ENCODE results near the gene PMAIP1.
A peak's percentile ranks its signal among the peaks of the same experiment; 100 is the strongest.
"Not testable (repeated sequence)": the region's sequence is repeated elsewhere in the genome, so short reads cannot be mapped to it uniquely, and the experiment has no call there.

PMAIP1 gene

GRCh38 chr18:59873641-59874040, 26.2 kb upstream of the PMAIP1 start:
- H3K9me3 Mint-ChIP-seq, result no peaks in the 10 kb centered on the region
- H3K27ac Mint-ChIP-seq, result no peak overlapping the region
- ATAC-seq, result no peak
- no peak overlapping the region for H3K4me3 Mint-ChIP-seq
- DNase-seq, result no peak
- no peaks in the 10 kb centered on the region for H3K36me3 Mint-ChIP-seq (ENCODE audit: low read depth)
- peaks cover 16% of the 10 kb centered on the region for H3K4me1 Mint-ChIP-seq
- peaks cover 5% of the 10 kb centered on the region for H3K27me3 Mint-ChIP-seq

GRCh38 chr18:59874166-59874565, 25.6 kb upstream of the PMAIP1 start:
- Mint-ChIP-seq H3K9me3 (no peaks in the 10 kb centered on the region), H3K36me3 (ENCODE audit: low read depth) (no peaks in the 10 kb centered on the region), H3K27ac (no peak overlapping the region), H3K27me3 (peaks cover 5% of the 10 kb centered on the region), H3K4me3 (no peak overlapping the region), H3K4me1 (peaks cover 18% of the 10 kb centered on the region)
- ATAC-seq (no peak), DNase-seq (no peak)

- Mint-ChIP-seq H3K4me3 (no peak overlapping the region), H3K9me3 (no peaks in the 10 kb centered on the region), H3K4me1 (peaks cover 18% of the 10 kb centered on the region), H3K27ac (peak overlapping the region; percentile 10), H3K27me3 (peaks cover 5% of the 10 kb centered on the region), H3K36me3 (ENCODE audit: low read depth) (no peaks in the 10 kb centered on the region)
- no peak for DNase-seq
- peak; percentile 22 for ATAC-seq
Observed at GRCh38 chr18:59876310-59876626, 23.5 kb upstream of the PMAIP1 start.

GRCh38 chr18:59877361-59877760, 22.4 kb upstream of the PMAIP1 start:
- Mint-ChIP-seq H3K27ac (no peak overlapping the region), H3K4me1 (peaks cover 28% of the 10 kb centered on the region), H3K36me3 (ENCODE audit: low read depth) (no peaks in the 10 kb centered on the region), H3K27me3 (peaks cover 5% of the 10 kb centered on the region), H3K4me3 (no peak overlapping the region), H3K9me3 (no peaks in the 10 kb centered on the region)
- DNase-seq (no peak), ATAC-seq (no peak)

- Mint-ChIP-seq H3K36me3 (ENCODE audit: low read depth) (no peaks in the 10 kb centered on the region), H3K4me1 (peaks cover 40% of the 10 kb centered on the region), H3K4me3 (no peak overlapping the region), H3K9me3 (no peaks in the 10 kb centered on the region), H3K27ac (no peak overlapping the region), H3K27me3 (peaks cover 5% of the 10 kb centered on the region)
- no peak for DNase-seq
- ATAC-seq, result peak; percentile 41
Observed at GRCh38 chr18:59878644-59879043, 21.2 kb upstream of the PMAIP1 start.

GRCh38 chr18:59881728-59882656, 17.8 kb upstream of the PMAIP1 start:
- Mint-ChIP-seq H3K9me3 (no peaks in the 10 kb centered on the region), H3K36me3 (ENCODE audit: low read depth) (no peaks in the 10 kb centered on the region), H3K4me1 (peaks cover 53% of the 10 kb centered on the region), H3K27ac (peak overlapping the region; percentile 93), H3K27me3 (no peaks in the 10 kb centered on the region), H3K4me3 (peak overlapping the region; percentile 62)
- DNase-seq, result no peak
- ATAC-seq, result peak; percentile 90

- H3K9me3 Mint-ChIP-seq, result no peaks in the 10 kb centered on the region
Observed at GRCh38 chr18:59884351-59884750, 15.4 kb upstream of the PMAIP1 start.

GRCh38 chr18:59885579-59886163, 14.1 kb upstream of the PMAIP1 start:
- no peaks in the 10 kb centered on the region for H3K9me3 Mint-ChIP-seq
- peak overlapping the region; percentile 32 for H3K4me3 Mint-ChIP-seq
- DNase-seq (no peak), ATAC-seq (peak; percentile 66)
- H3K27ac Mint-ChIP-seq, result peak overlapping the region; percentile 79
- H3K4me1 Mint-ChIP-seq, result peaks cover 49% of the 10 kb centered on the region
- H3K36me3 Mint-ChIP-seq (ENCODE audit: low read depth), result no peaks in the 10 kb centered on the region
- H3K27me3 Mint-ChIP-seq, result no peaks in the 10 kb centered on the region

More at GRCh38 chr18:59884351-59884750, 15.4 kb upstream of the PMAIP1 start:
- H3K27ac Mint-ChIP-seq, result no peak overlapping the region
- no peak overlapping the region for H3K4me3 Mint-ChIP-seq
- peaks cover 49% of the 10 kb centered on the region for H3K4me1 Mint-ChIP-seq
- DNase-seq (no peak), ATAC-seq (no peak)
- no peaks in the 10 kb centered on the region for H3K27me3 Mint-ChIP-seq
- H3K36me3 Mint-ChIP-seq (ENCODE audit: low read depth), result no peaks in the 10 kb centered on the region

GRCh38 chr18:59886399-59886798, 13.4 kb upstream of the PMAIP1 start:
- not testable (repeated sequence) for H3K27me3 Mint-ChIP-seq; H3K27ac Mint-ChIP-seq; H3K36me3 Mint-ChIP-seq (ENCODE audit: low read depth); ATAC-seq; H3K9me3 Mint-ChIP-seq; DNase-seq; H3K4me3 Mint-ChIP-seq
- peaks cover 49% of the 10 kb centered on the region for H3K4me1 Mint-ChIP-seq

- Mint-ChIP-seq H3K4me1 (peaks cover 2% of the 10 kb centered on the region), H3K27ac (no peak overlapping the region), H3K27me3 (no peaks in the 10 kb centered on the region), H3K4me3 (no peak overlapping the region), H3K36me3 (ENCODE audit: low read depth) (no peaks in the 10 kb centered on the region), H3K9me3 (no peaks in the 10 kb centered on the region)
- ATAC-seq (no peak), DNase-seq (no peak)
Observed at GRCh38 chr18:59892123-59892522, 7.7 kb upstream of the PMAIP1 start.

GRCh38 chr18:59893971-59894370, 5.8 kb upstream of the PMAIP1 start:
- peaks cover 8% of the 10 kb centered on the region for H3K4me1 Mint-ChIP-seq
- no peaks in the 10 kb centered on the region for H3K36me3 Mint-ChIP-seq (ENCODE audit: low read depth)
- H3K27ac Mint-ChIP-seq, result no peak overlapping the region
- H3K4me3 Mint-ChIP-seq, result no peak overlapping the region
- H3K27me3 Mint-ChIP-seq, result no peaks in the 10 kb centered on the region
- no peak for ATAC-seq
- no peaks in the 10 kb centered on the region for H3K9me3 Mint-ChIP-seq
- DNase-seq, result no peak

GRCh38 chr18:59897321-59897954, 2.4 kb upstream of the PMAIP1 start:
- H3K9me3 Mint-ChIP-seq, result no peaks in the 10 kb centered on the region
- peaks cover 22% of the 10 kb centered on the region for H3K36me3 Mint-ChIP-seq (ENCODE audit: low read depth)
- no peaks in the 10 kb centered on the region for H3K27me3 Mint-ChIP-seq
- H3K4me3 Mint-ChIP-seq, result no peak overlapping the region
- DNase-seq, result no peak
- no peak overlapping the region for H3K27ac Mint-ChIP-seq
- H3K4me1 Mint-ChIP-seq, result peaks cover 21% of the 10 kb centered on the region
- ATAC-seq, result no peak

GRCh38 chr18:59898093-59898492, 1.7 kb upstream of the PMAIP1 start:
- H3K27ac Mint-ChIP-seq, result no peak overlapping the region
- ATAC-seq, result no peak
- no peak overlapping the region for H3K4me3 Mint-ChIP-seq

GRCh38 chr18:59898609-59899297, 1.0 kb upstream of the PMAIP1 start:
- Mint-ChIP-seq H3K4me1 (peaks cover 30% of the 10 kb centered on the region), H3K27ac (peak overlapping the region; percentile 97), H3K36me3 (ENCODE audit: low read depth) (peaks cover 32% of the 10 kb centered on the region), H3K9me3 (no peaks in the 10 kb centered on the region), H3K4me3 (peak overlapping the region; percentile 97), H3K27me3 (no peaks in the 10 kb centered on the region)
- no peak for ATAC-seq
- no peak for DNase-seq

More at GRCh38 chr18:59898093-59898492, 1.7 kb upstream of the PMAIP1 start:
- no peaks in the 10 kb centered on the region for H3K9me3 Mint-ChIP-seq
- no peak for DNase-seq
- peaks cover 29% of the 10 kb centered on the region for H3K36me3 Mint-ChIP-seq (ENCODE audit: low read depth)
- H3K27me3 Mint-ChIP-seq, result no peaks in the 10 kb centered on the region
- H3K4me1 Mint-ChIP-seq, result peaks cover 27% of the 10 kb centered on the region

Data from activated naive CD8-positive, alpha-beta T cell treated with anti-CD3 and anti-CD28 coated beads, Interleukin-2, amount 50 U/mL, for 24 hours (primary cell).